Fibroblast of upper back skin (primary cell): ENCODE data around the gene HJURP.

Experiments used
- DNase-seq: peaks from one replicate; pipeline ENCODE4 v3.0.0-alpha.2; 2013

The HJURP gene

GRCh38 chr2:233811732-233812131 is 42.6 kb downstream of the HJURP start:
- no peak for DNase-seq

GRCh38 chr2:233811087-233811486 is 43.2 kb downstream of the HJURP start:
- no peak for DNase-seq

- DNase-seq = no peak
These were observed 44.0 kb downstream of the HJURP start for GRCh38 chr2:233810385-233810784.

GRCh38 chr2:233807966-233808935 is 46.1 kb downstream of the HJURP start:
- no peak for DNase-seq

GRCh38 chr2:233807215-233807865 is 47.0 kb downstream of the HJURP start:
- no peak for DNase-seq

- DNase-seq = no peak
These were observed 50.3 kb downstream of the HJURP start for GRCh38 chr2:233803994-233804393.

GRCh38 chr2:233803292-233803911 is 50.9 kb downstream of the HJURP start:
- no peak for DNase-seq

GRCh38 chr2:233802132-233802815 is 52.1 kb downstream of the HJURP start:
- no peak for DNase-seq

GRCh38 chr2:233801357-233802131 is 52.8 kb downstream of the HJURP start:
- no peak for DNase-seq

- no peak for DNase-seq
These were observed 54.1 kb downstream of the HJURP start for GRCh38 chr2:233800208-233800607.

- no peak for DNase-seq
These were observed 54.6 kb downstream of the HJURP start for GRCh38 chr2:233799716-233800115.

GRCh38 chr2:233799087-233799665 is 55.2 kb downstream of the HJURP start:
- no peak for DNase-seq

GRCh38 chr2:233798335-233799086 is 55.8 kb downstream of the HJURP start:
- no peak for DNase-seq

- no peak for DNase-seq
These were observed 58.1 kb downstream of the HJURP start for GRCh38 chr2:233796254-233796653.

GRCh38 chr2:233795735-233796171 is 58.6 kb downstream of the HJURP start:
- no peak for DNase-seq

GRCh38 chr2:233794128-233794658 is 60.1 kb downstream of the HJURP start:
- DNase-seq = no peak

GRCh38 chr2:233793465-233794127 is 60.7 kb downstream of the HJURP start:
- no peak for DNase-seq

- no peak for DNase-seq
These were observed 61.6 kb downstream of the HJURP start for GRCh38 chr2:233792720-233793119.

GRCh38 chr2:233791883-233792329 is 62.4 kb downstream of the HJURP start:
- no peak for DNase-seq
